Inferior parietal cortex (tissue), 1 donor: Measurements from ENCODE around the gene MIPEP.

Source experiments
- DNase-seq: peaks from one replicate; pipeline ENCODE4 v3.0.0-alpha.2; 2016; ENCODE audit errors: extremely low spot score

The MIPEP gene

GRCh38 chr13:23715762-23716235, 173.4 kb downstream of the MIPEP start:
- no peak for DNase-seq

GRCh38 chr13:23715092-23715761, 174.0 kb downstream of the MIPEP start:
- DNase-seq, result no peak

- no peak for DNase-seq
Observed at GRCh38 chr13:23714672-23715071, 174.5 kb downstream of the MIPEP start.

- no peak for DNase-seq
Observed at GRCh38 chr13:23711355-23711754, 177.8 kb downstream of the MIPEP start.

GRCh38 chr13:23710366-23710765, 178.8 kb downstream of the MIPEP start:
- DNase-seq, result no peak

- DNase-seq, result no peak
Observed at GRCh38 chr13:23709536-23709935, 179.7 kb downstream of the MIPEP start.

- DNase-seq, result no peak
Observed at GRCh38 chr13:23707674-23708073, 181.5 kb downstream of the MIPEP start.

GRCh38 chr13:23705583-23705982, 183.6 kb downstream of the MIPEP start:
- no peak for DNase-seq

GRCh38 chr13:23703246-23703860, 185.8 kb downstream of the MIPEP start:
- DNase-seq, result no peak

GRCh38 chr13:23701636-23702035, 187.6 kb downstream of the MIPEP start:
- no peak for DNase-seq

GRCh38 chr13:23701186-23701585, 188.0 kb downstream of the MIPEP start:
- no peak for DNase-seq

GRCh38 chr13:23699271-23699670, 189.9 kb downstream of the MIPEP start:
- no peak for DNase-seq

GRCh38 chr13:23697772-23698313, 191.4 kb downstream of the MIPEP start:
- DNase-seq, result no peak

- no peak for DNase-seq
Observed at GRCh38 chr13:23696610-23697009, 192.6 kb downstream of the MIPEP start.

GRCh38 chr13:23695711-23696464, 193.3 kb downstream of the MIPEP start:
- no peak for DNase-seq

- no peak for DNase-seq
Observed at GRCh38 chr13:23695196-23695595, 194.0 kb downstream of the MIPEP start.

GRCh38 chr13:23692816-23693215, 196.4 kb downstream of the MIPEP start:
- no peak for DNase-seq

GRCh38 chr13:23690668-23691067, 198.5 kb downstream of the MIPEP start:
- no peak for DNase-seq

GRCh38 chr13:23688336-23688735, 200.9 kb downstream of the MIPEP start:
- no peak for DNase-seq

- DNase-seq, result no peak
Observed at GRCh38 chr13:23687614-23688013, 201.6 kb downstream of the MIPEP start.

- DNase-seq, result no peak
Observed at GRCh38 chr13:23686948-23687347, 202.3 kb downstream of the MIPEP start.

GRCh38 chr13:23685416-23685815, 203.8 kb downstream of the MIPEP start:
- DNase-seq, result no peak

- no peak for DNase-seq
Observed at GRCh38 chr13:23684647-23685046, 204.6 kb downstream of the MIPEP start.
